Measurements from ENCODE around the gene SPEM3. TPM values are rescaled to one million over a fixed set of nuclear protein-coding genes. Genes with fewer than 3 reads are reported as not detected.
"Not testable (repeated sequence)": the region's sequence is repeated elsewhere in the genome, so short reads cannot be mapped to it uniquely, and the experiment has no call there.

The SPEM3 gene
- total and polyA plus RNA-seq, 3 donors from 2014 or later = 5.7 to 63.0 (median 18.8) TPM

DNA sequence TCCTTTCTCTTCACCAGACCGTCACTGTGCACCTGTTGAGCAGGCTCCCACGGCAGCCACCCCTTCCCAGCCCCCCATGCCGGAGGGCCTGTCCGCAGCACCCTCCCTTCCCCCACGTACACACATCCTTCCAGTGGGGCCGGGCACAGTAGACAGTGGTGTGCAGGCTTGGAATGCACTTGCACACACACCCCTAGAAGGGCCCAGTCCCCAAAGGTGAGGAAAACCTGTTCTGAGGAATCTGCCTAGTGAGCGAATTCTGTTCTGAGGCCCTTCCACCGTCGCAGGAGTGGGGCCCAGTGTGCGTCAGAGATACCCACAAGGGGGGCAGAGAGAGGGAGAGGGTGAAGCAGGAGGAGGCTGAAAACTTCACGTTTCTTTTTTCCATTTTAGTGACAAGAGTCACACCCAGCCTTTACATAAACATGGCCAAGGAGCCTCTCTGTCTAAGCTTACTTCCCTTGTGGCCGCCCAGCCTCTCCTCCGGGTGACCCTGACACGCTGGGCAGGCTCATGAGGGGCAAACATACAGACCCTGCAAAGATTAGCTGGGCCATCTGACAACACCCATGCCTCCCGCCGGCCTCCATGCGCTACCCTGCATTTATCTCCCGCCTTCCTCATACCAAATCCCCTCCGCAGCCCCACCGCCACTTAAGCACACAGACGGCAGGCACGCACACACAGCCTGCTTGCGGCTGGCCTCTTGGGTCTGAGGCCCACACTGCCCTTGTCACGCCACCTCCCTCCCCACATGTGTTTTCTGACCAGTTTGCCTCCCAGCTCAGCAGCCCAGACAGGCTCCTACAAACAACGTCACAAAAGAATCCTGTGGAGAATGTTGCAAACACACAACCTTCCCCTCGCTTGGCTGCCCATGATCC, 49.0 kb downstream of the SPEM3 start:
- TF ChIP-seq CTCF (IDR thresholded peaks at IDR 0.05) (no peak), POLR2A (IDR thresholded peaks at IDR 0.05) (no peak)
- Histone ChIP-seq H3K9me3 (no peaks in the 10 kb centered on the region), H3K27me3 (no peaks in the 10 kb centered on the region), H3K4me3 (peak overlapping the region; percentile 93 to 95), H3K36me3 (ENCODE audit: low read depth, missing control alignments) (no peaks in the 10 kb centered on the region), H3K4me1 (peaks cover 23% of the 10 kb centered on the region), H3K27ac (peak overlapping the region; percentile 100)
- peak; percentile 69 for DNase-seq
- intact Hi-C loops (cut with DNase I; ENCODE audit: low total_unique reads) = no loop called here
- WGBS, 2 donors = 37 to 44% methylated on average over 21 to 26 of the region's 26 CpGs

DNA sequence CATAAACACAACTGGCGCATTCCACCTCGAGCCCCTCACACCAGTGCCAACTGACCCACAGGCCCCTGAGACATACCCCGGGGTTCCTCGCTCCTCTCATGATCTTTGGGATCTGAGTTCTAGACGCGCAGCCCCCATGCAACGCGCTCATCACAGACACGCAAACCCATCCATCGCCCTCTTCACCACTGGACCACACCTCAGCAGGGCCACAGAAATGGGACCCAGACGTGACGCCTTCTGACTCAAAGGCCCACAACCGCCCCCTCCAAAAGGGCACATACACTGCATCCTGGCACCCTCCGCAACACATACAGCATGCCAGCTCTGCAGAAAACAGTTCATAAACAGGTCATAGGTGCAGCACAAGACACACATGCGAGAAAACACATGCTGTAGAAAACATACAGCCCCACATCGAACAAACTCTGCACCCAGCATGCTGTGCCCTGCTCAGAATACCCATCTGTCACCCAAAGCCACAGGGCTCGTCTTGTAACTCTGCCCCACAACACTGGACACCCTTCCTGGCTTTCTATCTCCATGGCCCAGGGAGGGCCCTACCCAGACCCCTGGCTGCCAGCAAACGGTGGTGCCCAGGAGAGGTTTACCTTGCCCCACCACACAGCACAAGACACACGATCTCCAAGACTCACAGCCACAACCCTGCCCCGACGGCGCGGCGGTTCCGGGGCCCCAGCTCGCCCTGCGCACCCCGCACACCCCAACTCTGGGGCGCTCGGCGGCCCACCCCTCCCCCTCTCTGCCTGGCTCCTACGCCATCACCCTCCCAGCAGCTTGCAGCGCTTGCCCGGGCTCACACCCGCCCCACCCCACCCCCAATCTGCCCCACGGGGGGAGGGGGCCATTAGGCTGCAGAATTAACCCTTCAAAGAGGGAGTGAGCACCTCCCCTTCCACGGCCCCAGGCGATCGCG, 49.9 kb downstream of the SPEM3 start:
- peaks cover 27% of the 10 kb centered on the region for H3K4me1 ChIP-seq
- H3K27ac ChIP-seq = peak overlapping the region; percentile 100
- no peaks in the 10 kb centered on the region for H3K9me3 ChIP-seq
- H3K27me3 ChIP-seq = no peaks in the 10 kb centered on the region
- peak overlapping the region; percentile 93 to 95 for H3K4me3 ChIP-seq
- intact Hi-C loops (cut with DNase I; ENCODE audit: low total_unique reads) = no loop called here
- TF ChIP-seq CTCF (IDR thresholded peaks at IDR 0.05) (no peak), POLR2A (IDR thresholded peaks at IDR 0.05) (no peak)
- DNase-seq = peak; percentile 62
- WGBS, 2 donors = 18 to 21% methylated on average over 31 of the region's 40 CpGs
- no peaks in the 10 kb centered on the region for H3K36me3 ChIP-seq (ENCODE audit: low read depth, missing control alignments)

DNA sequence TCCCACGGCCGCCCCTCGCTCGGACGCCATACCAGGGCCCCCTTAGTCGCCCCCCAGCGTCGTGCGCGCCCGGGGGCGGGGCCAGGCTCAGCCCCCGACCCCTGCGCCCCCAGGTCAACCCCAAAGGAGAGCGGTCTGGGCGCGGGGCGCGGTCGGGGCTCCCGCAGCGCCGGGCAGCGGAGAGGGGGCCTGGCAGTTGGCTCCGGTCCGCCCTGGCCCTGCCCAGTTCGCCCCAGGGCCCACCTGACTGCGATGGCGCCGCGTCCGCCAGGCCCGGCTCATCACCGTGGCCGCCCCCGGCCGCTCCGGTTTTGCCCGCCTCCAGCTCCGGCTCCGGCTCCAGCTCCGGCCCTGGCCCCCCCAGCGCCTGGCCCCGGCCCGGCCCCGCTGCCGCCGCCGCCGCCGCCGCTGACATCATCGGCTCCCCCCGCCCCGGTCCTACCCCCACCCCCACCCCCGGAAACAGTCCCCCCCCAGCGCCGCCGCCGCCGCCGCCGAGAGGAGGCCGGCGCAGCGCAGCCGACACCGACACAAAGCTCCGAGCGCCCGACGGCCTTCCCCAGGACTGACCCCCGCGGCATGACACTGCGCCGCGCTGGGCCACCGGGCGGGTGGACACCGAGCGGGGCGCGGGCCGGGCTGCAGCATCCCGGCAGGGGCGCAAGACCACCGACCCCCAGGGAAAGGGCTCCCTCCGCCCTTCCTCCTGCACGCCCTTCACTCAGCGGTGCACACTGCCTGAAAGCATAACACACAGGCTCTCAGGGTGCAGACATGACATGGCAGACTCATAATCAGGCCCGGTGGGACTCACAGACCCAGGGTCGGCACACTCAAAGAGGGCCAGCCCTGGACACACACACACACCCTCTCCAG, 50.8 kb downstream of the SPEM3 start, which contains the start of gene ZBTB4:
ZBTB4 (minus strand) TSS at position 419 of the 876 bp plus-strand sequence. CDS start 12,830 bp downstream, outside the sequence.
- no peak for TF ChIP-seq CTCF (IDR thresholded peaks at IDR 0.05)
- no peak for TF ChIP-seq POLR2A (IDR thresholded peaks at IDR 0.05)
- no peaks in the 10 kb centered on the region for H3K36me3 ChIP-seq (ENCODE audit: low read depth, missing control alignments)
- peaks cover 27% of the 10 kb centered on the region for H3K4me1 ChIP-seq
- peak; percentile 60 for DNase-seq
- 0% methylated on average over 45 of the region's 92 CpGs; no CpG with 5 or more reads in 1 of the 2 donors for WGBS, 2 donors
- peak within 1 kb of the TSS; percentile 93 to 95 for H3K4me3 ChIP-seq
- intact Hi-C loops (cut with DNase I; ENCODE audit: low total_unique reads) = no loop called here
- H3K9me3 ChIP-seq = no peaks in the 10 kb centered on the region
- no peaks in the 10 kb centered on the region for H3K27me3 ChIP-seq
- peak within 1 kb of the TSS; percentile 100 for H3K27ac ChIP-seq

- Histone ChIP-seq H3K4me1 (peaks cover 27% of the 10 kb centered on the region), H3K27ac (peak overlapping the region; percentile 88 to 100), H3K9me3 (no peaks in the 10 kb centered on the region), H3K36me3 (ENCODE audit: low read depth, missing control alignments) (no peaks in the 10 kb centered on the region), H3K27me3 (no peaks in the 10 kb centered on the region), H3K4me3 (peak overlapping the region; percentile 93 to 95)
- 1 to 20% methylated on average over 2 to 8 of the region's 8 CpGs for WGBS, 2 donors
- intact Hi-C loops (cut with DNase I; ENCODE audit: low total_unique reads) = no loop called here
- no peak for DNase-seq
- TF ChIP-seq CTCF (IDR thresholded peaks at IDR 0.05) (no peak), POLR2A (IDR thresholded peaks at IDR 0.05) (no peak)
Observed at GRCh38 chr17:7480089-7480384, 51.4 kb downstream of the SPEM3 start.

GRCh38 chr17:7481275-7481674, 52.6 kb downstream of the SPEM3 start, which contains the start of gene SLC35G6:
Gene SLC35G6 (plus strand): TSS chr17:7481446. CDS start chr17:7481517, 71 bp downstream.
- DNase-seq; H3K27me3 ChIP-seq; H3K9me3 ChIP-seq; H3K36me3 ChIP-seq (ENCODE audit: low read depth, missing control alignments); intact Hi-C loops (cut with DNase I; ENCODE audit: low total_unique reads): not testable (repeated sequence)
- Histone ChIP-seq H3K4me1 (peaks cover 28% of the 10 kb centered on the region), H3K4me3 (peak within 1 kb of the TSS in 1 of 2 donors; percentile 95), H3K27ac (peak within 1 kb of the TSS; percentile 88 to 100)
- WGBS, 2 donors = 83 to 96% methylated on average over 4 of the region's 4 CpGs

- 83 to 88% methylated on average over 26 to 31 of the region's 31 CpGs for WGBS, 2 donors
- Histone ChIP-seq H3K4me1 (peaks cover 28% of the 10 kb centered on the region), H3K27ac (peak overlapping the region; percentile 34 to 99)
- H3K36me3 ChIP-seq (ENCODE audit: low read depth, missing control alignments); H3K9me3 ChIP-seq; DNase-seq; H3K27me3 ChIP-seq; H3K4me3 ChIP-seq; intact Hi-C loops (cut with DNase I; ENCODE audit: low total_unique reads): not testable (repeated sequence)
Observed at GRCh38 chr17:7481842-7482741, 53.4 kb downstream of the SPEM3 start.
